GM21390 (cell line): Measurements from ENCODE around the gene DDN.
A peak's percentile ranks its signal among the peaks of the same experiment; 100 is the strongest.

Experiments used
- ATAC-seq: cut with Tn5 transposase; IDR thresholded peaks from one replicate; pipeline ENCODE4 v1.9.1; 2021; ENCODE audit not compliant: unreplicated experiment

Gene DDN

DNA sequence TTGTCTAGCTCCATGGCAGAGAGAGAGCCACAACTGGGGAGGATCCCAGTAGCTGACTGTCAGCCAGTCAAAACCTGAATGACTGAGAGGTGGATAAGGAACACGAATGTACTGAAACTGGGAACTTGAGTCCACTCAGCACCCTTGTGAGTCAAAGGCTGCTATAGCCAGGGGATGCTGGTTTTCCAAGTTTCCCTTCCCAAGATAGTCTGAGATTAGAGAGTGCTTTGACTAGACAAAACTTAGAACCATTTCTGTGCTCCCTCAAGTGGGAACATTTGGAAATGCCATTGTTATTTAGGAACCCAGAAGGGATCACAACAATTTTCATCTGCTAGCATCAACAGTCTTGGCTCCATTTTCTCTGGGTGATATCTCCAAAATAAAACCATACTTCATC lies 15.4 kb upstream of the DDN start:
- ATAC-seq, result no peak

GRCh38 chr12:49013428-49013827 lies 14.3 kb upstream of the DDN start:
- ATAC-seq, result no peak

DNA sequence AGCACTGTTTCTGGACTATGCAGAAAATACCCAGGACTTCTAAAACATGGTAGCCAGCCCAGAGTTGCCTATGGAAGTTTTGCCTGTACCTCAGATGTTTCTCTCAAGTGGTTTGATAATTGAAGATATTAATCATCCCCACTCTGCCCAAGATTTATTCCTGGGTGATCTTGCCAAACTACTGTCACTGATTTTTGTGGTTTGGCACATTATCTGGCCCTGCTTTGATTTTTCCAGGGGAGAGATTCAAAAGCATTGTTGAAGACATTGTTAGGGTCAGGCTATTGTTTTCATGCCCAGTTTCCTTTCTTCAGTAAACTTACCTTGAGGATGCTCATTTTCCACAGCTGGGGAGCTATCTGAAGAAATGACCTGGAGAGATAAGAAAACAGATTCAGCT lies 13.6 kb upstream of the DDN start:
- ATAC-seq, result no peak

DNA sequence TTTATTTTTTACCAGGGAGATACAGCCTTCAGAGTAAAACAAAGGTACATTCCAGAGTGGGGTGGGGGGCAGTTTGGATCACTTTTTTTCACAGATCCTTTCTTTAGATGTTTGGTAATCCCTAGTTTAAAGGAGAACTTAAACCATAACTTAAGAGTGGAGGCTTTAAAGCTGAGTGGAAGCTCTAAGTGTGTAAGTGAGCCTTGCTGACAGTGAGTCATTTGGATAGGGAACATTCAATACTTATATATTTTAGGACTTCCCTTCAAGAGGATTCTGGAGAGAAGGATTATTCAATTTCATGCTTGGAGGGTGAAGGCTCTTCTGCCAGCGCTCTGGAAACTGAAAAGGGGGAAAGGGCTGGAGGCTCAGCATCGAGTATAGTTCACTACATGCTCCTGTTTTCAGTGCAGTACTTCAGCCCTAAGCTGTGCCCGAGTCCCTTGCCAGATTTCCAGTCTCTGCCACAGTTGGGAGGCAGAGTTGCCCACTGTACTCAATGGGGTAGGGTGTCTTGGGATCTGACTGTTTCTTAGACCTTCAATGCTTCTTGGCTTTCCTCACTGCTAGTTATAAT lies 11.0 kb upstream of the DDN start:
- no peak for ATAC-seq

GRCh38 chr12:49008943-49009342 lies 9.8 kb upstream of the DDN start:
- ATAC-seq, result no peak

DNA sequence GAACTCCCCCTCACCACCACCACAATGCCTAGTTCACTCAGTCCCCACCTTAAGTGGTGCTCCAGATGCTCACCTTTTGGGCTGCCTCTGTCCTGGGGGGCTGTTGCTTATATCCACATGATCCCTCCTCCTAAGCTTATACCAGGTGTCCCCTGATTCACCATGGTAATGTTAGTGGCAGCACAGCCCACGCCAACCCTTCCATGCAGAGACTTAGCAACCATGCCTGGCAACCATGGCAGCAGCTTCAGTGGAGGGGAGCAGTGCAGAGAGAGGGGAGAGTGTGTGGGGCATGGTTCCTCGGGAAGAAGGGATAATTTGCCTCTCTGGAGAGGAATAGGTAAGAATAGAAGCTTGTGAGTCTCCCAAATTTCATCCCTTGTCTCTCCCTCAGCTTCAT lies 1.2 kb upstream of the DDN start:
- no peak for ATAC-seq

GRCh38 chr12:48998497-48999353 lies 450 bp downstream of the DDN start:
- peak; percentile 11 for ATAC-seq

DNA sequence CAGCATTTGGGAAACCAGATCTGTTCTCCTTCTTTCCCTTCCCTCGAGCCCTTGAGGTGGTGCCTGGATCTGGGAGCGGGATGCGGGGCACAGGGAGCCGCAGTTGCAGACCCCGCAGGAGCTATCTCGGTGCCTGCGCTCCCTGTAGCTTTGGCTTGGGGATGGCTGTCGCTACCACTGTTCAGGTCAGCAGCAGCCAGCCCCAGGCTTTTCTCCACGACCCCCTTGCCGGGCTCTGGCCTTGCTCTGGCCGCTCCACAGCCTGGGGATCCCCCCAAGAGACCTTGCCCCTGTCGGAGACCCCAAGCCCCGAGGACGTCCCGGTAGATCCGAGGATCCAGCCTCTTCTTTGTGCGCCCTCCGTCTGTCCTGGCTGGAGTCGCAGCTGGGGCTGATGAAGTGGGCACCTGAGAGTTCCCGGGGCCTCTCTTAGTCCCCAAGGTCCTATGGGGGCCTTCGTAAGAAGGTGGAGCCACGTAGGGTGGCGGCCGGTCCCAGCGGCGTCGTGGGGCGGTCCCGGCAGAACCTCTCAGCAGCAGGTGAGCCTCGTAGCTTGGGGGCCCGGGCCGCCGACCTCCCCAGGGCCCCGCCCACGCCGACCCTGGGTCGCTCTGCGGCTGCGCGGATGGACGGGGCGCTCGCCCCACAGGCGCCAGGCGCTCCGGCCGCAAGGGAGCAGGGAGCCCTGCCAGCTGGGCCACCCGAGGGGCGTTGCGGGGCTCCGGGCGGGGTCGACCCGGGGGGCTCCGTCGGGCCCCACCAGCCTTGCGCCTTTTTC lies 1.3 kb downstream of the DDN start:
- ATAC-seq, result peak; percentile 37

DNA sequence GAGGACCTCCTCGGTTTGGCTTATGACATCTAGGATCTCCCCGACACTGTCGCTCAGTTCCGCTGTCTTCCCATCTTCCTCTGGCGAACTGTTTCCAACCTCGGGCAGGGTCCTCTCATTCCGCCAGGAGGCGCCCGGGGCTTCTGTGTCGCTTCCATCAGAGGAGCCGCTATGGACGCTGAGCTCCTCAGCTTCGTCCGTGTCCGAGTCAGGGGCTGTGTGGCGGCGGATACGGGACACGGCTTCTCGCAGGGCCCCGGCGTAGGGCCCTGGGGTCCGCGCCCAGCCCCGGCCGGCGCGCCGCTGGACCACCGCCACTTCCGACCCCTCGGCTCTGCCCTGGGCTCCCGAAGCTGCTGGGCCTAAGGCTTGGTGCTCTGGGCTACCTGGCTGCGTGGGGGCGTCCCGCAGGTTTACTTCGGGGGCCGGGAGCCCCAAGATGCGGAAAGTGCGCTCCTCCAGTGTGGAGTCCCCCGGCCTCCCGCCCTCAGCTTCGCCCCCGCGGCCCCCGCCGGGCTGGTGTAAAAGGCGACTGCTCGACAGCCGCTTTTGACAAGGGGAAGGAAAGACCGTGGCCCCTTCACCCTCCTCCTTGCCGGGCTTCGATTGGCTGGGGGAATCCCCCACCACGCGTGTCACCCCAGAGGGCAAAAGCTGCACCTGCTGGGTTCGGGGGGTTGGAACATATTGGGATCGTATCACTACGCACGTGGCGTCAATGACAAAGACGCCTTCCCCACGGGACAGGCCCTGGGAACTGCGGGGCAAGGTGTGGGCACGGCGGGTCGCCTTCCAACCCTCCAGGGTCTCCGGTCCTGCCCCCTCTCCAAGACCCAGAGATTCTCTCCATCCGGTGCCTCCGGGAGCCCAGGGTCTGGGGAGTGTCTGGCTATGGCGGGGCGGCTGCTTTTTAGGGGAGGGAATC lies 2.1 kb downstream of the DDN start:
- no peak for ATAC-seq

DNA sequence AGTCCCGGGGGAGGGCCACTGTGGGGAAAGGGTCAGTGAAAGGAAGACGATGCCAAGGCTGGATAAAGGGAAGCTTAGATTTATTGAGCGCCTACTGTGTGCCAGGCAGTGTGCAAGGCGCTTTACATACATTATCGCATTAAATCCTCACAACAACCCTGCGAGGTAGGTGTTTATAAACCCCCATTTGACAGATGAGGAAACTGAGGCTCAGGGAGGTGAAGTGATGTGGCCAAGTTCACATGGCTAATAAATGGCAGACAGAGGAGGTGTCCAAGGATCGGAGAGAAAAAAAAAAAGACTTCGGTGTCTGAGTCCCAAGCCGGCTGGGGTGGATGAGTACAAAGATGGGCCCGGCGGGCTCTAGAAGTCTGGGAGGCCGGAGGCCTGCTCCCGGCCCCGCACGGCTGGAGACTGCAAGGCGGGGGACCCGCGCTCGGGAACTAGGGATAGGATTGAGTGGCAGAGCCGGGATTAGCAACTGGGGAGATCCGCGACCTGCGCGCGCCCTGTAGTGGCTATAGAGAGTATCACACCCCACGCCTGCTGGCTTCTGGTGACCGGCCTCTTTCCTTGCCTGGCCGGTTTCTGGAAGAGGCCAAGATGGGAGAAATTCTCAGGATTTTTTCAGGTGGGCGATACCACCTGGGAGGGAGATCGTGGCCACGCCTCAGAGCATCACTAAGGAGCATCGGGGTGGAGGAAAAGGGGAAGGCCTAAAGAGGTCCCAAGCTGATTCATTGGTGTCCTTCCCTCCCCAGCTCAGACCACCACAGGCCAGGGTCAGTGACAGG lies 3.9 kb downstream of the DDN start:
- no peak for ATAC-seq

DNA sequence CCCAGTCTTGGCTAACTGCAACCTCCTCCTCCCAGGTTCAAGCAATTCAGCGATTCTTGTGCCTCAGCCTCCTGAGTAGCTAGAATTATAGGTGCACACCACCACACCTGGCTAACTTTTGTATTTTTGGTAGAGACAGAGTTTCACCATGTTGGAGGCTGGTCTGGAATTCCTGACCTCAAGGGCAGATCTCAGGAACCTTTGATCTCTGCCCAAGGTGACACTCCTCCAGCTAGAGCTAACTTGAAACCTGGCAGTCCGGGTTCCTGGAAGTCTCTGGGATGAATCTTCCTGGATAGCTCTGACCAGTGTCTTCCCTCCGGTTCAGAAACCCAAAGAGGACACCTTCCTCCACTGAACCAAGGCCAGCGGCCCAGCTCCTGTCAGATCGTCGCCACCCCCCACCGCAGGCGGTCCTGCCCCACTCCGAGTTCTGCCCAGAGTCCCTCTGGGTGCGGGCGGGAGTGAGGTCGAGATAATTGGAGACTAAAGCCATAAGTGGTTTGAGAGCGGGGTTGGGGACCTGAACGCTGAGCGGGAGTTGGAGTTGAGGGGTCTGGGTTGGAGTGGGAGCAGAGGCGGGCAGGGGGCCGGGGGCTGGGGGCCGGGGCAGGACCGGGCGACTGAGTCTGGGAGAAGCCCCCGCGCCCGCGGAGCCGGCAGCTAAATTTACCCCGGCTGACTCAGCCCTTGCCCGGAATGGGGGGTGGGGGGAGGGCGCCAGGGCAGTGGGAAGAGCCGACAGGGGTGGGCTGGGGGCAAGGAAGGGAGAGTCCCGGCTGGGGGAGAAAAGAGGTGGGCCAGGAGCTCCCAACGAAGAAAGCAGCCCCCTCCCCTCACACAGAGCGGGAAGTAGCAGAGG lies 4.7 kb downstream of the DDN start:
- ATAC-seq, result no peak

- ATAC-seq, result no peak
Measured at GRCh38 chr12:48993787-48994186, 5.4 kb downstream of the DDN start.

- ATAC-seq, result no peak
Measured at GRCh38 chr12:48991247-48992050, 7.7 kb downstream of the DDN start.

- no peak for ATAC-seq
Measured at GRCh38 chr12:48990552-48990951, 8.6 kb downstream of the DDN start.

DNA sequence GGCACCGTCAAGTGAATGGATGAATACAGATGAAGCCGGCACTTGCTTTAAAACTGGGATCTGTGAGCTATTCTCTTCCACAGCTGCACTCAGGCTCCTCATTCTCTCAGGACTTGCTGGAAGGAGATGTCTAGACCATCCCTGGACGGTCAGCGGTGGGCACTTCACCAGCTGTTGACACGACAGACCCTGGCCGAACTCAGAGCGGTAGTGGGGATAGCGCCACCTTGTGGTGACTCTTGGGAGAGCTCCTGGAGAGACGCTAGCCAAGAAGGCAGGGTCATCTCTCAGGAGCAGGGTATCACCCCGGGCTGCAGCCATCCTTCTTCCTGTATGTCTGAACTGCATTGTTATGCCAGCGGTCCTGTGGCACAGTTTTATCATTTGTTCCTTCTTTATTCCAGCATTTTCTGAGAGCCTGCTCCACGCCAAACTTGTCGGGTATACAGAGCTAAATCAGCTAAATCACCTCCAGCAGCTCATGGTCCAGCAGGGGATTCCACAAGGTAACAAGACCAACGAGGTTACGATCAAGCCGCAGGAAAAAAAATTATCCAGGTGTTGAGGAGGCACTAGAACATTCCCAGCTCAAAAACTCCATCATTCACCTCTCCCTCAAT lies 11.0 kb downstream of the DDN start:
- ATAC-seq, result no peak

DNA sequence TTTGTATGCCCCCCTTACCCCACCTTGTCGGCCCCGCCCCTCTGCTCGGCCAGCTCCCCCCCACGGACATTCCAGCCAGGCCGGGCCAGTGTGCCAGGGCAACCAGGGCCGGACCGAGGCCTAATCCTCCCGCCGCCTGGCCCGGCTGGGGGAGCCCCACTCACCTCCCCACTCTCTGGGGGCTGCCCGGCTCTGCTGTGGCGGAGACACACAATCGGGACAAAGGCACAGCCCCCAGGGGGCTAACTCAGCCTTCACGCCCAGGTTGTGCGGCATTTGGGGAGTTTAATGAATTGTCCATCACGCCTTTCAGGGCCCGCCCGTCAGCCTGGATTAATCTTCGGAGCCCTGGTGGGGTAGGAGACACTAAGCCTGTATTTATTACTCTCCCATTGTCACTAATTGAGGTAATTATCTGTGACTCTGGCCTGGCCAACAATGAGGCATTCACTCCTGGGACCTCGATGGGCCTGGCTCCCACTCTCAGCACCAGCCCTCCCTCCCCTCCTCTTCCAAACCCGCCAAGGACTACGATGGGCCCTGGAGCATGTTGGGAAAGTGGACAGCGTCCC lies 12.4 kb downstream of the DDN start:
- ATAC-seq, result no peak

GRCh38 chr12:48985901-48986300 lies 13.3 kb downstream of the DDN start:
- ATAC-seq, result no peak

- ATAC-seq, result no peak
Measured at GRCh38 chr12:48985475-48985897, 13.7 kb downstream of the DDN start.
